AG08396 (cell line): Measurements from ENCODE around the gene ATAT1.
"Not testable (repeated sequence)": the region's sequence is repeated elsewhere in the genome, so short reads cannot be mapped to it uniquely, and the experiment has no call there.

ENCODE experiments used
- DNase-seq: peaks from one replicate; pipeline ENCODE4 v3.0.0; 2012; ENCODE audit warnings: low spot score, mixed read lengths

Gene ATAT1

DNA sequence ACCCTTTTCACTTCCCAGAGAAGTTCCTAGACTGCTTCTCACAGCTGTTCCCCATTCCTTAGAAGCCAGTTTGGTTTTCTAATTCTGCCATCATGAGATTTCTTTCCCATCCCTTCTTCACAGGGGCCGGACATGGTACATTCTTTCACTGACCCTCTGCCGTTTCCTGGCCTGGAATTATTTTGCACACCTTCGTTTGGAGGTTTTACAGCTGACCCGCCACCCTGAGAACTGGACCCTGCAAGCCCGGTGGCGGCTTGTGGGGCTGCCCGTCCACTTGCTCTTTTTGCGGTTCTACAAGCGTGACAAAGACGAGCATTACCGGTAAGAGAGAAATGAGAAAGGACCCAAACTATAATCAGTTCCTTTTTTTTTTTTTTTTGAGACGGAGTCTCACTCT lies 24.5 kb downstream of the ATAT1 start:
- no peak for DNase-seq

DNA sequence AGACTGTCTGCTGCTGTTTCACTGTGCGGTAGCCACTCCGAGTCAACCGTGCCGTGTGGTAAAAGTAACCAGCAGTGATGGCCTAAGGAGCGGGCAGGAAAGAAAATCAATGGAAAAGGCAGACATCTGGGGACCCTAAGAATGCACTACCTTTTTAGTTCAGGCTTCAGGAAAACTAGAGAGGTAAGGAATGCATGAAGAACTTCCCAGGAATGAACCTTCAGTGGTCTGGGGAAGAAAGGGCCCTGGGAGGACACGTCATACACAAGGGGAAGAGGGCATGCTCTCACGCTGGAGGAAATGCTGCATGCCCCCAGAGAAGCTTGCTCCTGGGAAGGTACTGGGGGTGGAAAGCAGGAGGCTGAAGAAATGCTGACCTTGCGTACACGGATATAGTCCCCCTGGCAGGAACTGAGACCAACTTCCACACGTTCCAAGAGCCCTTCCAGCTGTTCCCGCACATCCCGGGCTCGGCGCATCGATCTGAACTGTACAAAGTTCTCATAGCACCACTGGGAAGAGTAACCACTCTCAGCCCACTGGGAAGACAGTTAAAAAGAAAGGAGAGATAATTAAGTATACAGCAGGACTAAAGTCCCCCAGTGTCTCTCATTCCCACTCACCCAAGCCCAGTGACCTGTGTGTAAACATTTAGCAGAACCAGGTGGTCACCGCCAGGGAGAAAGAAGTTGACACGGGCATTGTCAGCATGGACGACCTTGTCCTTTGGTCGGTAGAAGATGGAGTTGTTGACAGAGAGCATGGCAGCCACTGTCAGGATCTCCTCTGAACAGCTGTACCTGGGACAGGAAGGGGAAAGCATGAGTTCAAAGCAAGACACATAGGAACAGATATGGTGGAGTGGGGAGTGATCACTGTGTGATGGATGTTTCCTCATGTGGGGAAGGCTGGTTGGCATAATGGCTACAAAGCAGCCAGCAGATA lies 28.4 kb downstream of the ATAT1 start:
- no peak for DNase-seq

GRCh38 chr6:30655743-30656094 lies 29.0 kb downstream of the ATAT1 start:
- no peak for DNase-seq

GRCh38 chr6:30656513-30656912 lies 29.8 kb downstream of the ATAT1 start:
- DNase-seq, result no peak

DNA sequence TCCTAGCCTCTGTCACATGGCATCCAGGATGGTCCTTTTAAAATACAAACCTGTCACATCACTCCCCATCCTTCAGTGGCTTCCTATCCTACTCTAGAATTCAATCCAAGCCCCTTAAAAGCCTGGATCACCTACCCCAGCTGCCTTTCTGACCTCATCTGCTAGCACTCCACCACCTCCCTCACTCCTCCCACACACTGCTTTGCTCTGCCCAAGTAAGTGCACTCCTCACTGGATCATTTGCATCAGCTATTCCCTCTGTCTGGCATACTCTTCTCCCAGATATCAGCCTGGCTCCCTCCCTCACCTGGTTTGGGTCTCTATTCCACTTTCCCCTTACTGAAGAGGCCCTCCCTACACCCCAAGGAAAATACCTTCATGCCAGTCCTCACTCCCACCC lies 30.8 kb downstream of the ATAT1 start:
- DNase-seq, result no peak

- DNase-seq, result not testable (repeated sequence)
Observed at GRCh38 chr6:30657922-30658321, 31.2 kb downstream of the ATAT1 start.

DNA sequence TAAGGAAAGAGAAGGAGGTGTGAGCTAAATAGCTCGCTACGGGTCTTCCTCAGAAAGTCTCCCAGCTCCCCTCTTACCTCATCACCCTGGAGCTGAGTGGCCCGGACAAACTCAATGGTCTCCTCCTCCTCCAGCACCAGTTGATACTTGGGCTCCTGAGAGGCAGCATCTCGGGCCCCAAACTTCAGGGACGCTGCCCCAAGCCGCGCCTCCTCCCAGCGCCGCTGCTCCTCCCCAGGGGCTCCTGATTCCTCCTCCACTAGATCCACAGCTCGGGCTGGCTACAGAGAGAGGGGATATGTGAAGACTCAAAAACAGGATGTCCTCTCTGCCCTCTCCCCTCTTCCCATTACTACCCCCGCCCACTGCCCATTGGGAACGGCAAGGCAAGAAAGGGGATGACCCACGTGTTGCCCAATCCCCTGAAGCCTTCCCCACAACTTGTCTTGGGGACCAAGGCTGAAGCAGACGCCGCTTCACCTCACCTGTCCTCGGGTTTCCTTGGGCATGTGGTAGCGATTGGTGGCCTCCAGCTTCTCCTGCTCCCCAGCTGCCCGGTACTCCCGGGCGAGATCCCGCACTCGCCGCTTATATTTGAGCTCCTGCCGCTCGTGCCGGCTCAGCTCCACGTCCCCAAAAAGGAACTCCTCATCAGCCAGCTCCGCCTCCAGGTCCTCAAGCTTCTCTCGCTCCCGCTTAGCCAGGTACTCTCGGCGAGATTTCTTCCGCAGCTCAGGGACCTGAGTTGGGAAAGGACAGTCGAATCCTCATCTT lies 38.5 kb downstream of the ATAT1 start:
- no peak for DNase-seq

DNA sequence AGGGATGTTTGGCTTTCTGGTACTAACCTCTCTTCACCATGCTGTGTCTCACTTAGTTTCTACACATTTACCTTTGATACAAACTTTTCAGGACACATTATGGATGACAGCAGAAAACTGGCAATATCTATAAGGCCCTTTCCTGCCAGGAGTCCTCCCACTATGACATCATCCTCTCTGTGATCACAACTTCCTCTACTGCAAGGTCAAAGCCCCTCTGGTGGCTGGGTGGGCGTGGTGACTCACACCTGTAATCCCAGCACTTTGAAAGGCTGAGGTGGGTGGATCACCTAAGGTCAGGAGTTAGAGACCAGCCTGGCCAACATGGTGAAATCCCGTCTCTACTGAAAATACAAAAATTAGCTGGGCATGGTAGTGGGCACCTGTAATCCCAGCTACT lies 39.6 kb downstream of the ATAT1 start:
- DNase-seq, result not testable (repeated sequence)

- DNase-seq, result no peak
Observed at GRCh38 chr6:30670760-30671527, 44.3 kb downstream of the ATAT1 start.

GRCh38 chr6:30672445-30673253 lies 46.0 kb downstream of the ATAT1 start, which contains the start of gene DHX16:
Gene DHX16 (minus strand): TSS chr6:30673006. CDS start chr6:30672841, 165 bp downstream.
- DNase-seq, result peak; percentile 94

DNA sequence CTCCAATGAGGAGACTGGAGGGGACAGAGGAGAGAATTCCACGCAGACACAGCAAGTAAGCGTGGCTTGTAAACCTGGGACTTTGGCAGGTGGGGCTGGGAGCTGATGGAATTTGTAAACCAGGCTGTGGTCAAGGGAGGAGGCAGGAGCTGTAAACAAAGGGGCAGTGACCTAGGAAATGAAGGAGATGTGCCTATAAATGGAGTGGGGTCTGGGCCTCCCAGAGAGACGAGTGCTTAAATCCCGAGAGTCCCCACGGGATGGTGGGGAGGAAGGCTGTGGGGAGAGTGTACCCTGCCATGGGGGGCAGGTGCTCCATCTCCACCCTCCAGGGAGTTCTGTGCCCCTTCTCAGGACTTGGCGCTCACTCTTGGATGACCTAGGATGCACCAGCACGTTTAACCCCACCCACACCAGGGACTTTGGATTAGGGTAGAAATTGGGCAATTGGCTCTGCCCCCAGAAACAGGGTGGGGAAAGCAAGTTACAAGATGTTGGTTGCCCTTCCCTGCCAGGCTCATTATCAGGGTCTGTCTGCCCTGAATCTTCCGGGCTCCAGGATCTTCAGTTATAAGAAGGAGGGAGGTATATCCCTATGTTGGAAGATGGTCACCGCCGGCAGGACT lies 50.1 kb downstream of the ATAT1 start:
- DNase-seq, result no peak

DNA sequence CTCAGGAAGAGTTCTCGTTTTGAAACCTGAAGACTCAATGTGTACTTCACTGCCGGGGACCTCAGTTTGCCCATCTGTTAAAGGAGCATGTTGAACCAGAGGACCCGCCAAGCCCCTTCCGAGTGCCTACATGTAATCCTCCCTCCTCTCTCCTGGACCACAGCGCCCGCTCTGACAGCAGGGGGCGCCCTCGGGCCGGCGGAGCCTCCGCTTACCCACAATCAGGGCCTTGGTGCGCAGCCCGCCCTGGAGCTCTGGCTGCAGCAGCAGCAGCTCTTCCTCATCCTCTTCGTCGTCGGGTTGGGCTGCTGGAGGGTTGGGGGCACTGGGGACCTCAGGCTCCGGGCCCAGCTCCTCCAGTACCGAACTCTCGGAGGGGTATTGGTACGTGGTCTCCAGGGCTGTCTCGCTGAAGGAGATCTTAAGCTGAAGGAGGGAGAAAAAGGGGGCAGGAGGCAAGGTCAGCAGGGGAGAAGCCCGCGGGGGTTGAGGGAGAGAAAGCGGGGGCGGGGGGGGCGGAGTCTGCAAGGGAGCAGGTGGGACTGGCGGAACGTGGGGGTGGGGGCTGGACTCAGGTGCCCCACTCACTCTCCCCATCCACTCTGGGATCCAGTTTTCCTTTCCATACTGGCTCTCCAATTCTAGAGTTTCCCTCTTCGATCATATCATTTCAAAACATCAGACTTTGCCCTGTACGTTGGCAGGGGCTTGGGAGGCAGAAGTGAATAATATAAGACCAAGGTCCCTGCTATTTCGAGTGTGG lies 52.5 kb downstream of the ATAT1 start:
- peak; percentile 77 for DNase-seq

DNA sequence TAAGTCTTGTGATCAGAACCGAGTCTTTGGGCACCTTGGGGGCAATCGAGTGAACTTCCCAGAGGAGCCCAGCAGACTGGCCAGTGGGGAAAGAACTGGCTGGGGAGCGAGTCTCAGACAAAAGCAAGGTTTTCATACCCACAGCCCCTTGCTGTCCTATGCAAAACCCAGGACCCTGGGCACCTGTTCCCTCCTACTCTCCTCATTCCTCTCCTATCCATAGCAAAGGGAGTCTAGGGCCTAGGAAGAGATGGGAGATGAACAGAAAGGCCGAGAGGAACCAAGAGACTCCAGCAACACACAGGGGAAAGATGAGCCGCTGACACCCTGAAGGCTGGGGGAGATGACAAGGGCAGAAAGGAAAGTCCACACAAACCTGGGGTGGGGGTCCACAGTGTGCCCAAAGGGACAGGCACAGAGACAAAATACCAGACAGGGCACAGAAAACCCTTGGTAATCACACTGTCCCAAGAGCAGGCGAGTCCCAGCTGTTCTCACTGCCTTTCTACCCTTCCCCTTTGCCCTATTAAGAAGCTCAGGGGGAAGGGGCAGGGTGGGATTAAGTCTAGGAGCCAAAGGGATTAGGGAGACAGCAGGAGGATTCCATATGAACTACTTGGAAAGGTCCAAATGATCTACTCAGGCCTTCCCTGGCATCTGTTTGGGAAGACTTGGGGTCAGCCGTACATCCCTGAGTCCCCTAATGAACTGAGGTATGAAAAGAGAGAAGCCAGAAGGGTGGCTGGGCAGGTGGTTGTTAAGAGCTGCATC lies 53.3 kb downstream of the ATAT1 start:
- DNase-seq, result no peak

- no peak for DNase-seq
Observed at GRCh38 chr6:30681766-30682142, 55.1 kb downstream of the ATAT1 start.

DNA sequence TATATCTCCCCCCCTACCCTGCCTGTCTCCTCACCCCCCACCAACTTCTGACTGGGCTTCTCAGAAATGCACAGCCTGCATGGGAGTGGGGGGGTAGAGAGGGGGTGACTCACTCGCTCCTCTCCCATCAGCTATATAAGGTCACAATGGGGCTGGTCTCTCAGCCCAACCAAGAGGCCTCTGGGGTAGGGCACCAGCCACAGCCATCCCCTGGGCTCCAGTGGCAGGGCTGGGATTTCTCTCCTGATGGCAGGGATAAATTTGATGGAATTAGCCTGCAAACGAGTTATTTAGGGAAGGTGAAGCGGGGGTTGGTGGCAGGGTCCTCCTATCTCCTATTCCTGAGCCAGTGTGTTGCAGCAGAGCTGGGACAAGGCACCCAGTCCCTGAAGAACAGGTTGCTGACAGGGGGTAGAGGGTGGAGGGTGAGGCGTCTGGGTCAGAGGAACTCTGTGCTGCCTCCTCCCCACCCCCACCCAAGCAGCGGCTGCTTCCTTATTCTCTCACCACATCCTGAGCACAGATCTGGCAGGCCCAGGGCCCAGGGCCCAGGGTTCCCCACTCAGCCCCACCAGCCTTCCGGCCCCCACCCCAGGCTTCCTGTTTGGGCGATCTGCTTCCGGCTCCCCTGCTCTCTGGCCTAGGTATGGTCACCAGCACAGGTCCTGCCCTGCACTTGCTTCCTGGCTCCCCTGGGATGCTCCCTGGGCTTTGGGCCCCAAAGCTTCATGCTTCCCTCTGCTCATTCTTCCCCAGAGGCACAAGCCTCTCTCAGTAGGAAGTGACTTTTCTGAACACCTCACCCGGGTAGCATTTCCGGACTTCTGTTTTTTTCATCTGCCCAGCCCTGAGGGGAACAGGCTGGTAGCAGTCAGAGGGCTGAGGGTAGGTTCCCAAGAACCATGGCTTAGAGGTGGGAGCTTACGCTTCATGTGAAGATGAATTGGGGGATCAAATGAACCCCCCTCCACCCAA lies 55.8 kb downstream of the ATAT1 start:
- DNase-seq, result peak; percentile 90

- DNase-seq, result no peak
Observed at GRCh38 chr6:30683183-30683979, 56.7 kb downstream of the ATAT1 start.

- no peak for DNase-seq
Observed at GRCh38 chr6:30683980-30684338, 57.3 kb downstream of the ATAT1 start.
